WERI-Rb-1 (cell line): Measurements from ENCODE around the gene PDGFRB.

Experiments
- DNase-seq: peaks from one replicate; pipeline ENCODE4 v3.0.0-alpha.2; 2020
- H3K27ac ChIP-seq: fragments of 250-450 bp; sonication (Bioruptor Pico); 2 replicates; pipeline ENCODE4 v1.5.1; 2020; ENCODE audit warnings: mild to moderate bottlenecking, moderate library complexity
- H3K27me3 ChIP-seq: fragments of 250-450 bp; sonication (Bioruptor Pico); 2 replicates; pipeline ENCODE4 v1.5.1; 2021; ENCODE audit warnings: mild to moderate bottlenecking, low read depth, moderate library complexity; ENCODE audit not compliant: insufficient read depth, severe bottlenecking
- H3K36me3 ChIP-seq: fragments of 250-450 bp; sonication (Bioruptor Pico); 2 replicates; pipeline ENCODE4 v1.5.1; 2020; ENCODE audit warnings: mild to moderate bottlenecking, moderate library complexity
- H3K4me3 ChIP-seq: 2 replicates; pipeline ENCODE4 v1.5.1; 2011; ENCODE audit warnings: low read depth, mild to moderate bottlenecking, control low read depth, low read length
- H3K9me3 ChIP-seq: fragments of 250-450 bp; sonication (Bioruptor Pico); 2 replicates; pipeline ENCODE4 v1.5.1; 2021; ENCODE audit warnings: mild to moderate bottlenecking, moderate library complexity; ENCODE audit not compliant: severe bottlenecking
- TF ChIP-seq, protein P1 (sequence below): IDR thresholded peaks from 2 replicates; pipeline ENCODE4 v1.5.1; 2011; ENCODE audit warnings: low read depth, mild to moderate bottlenecking, control low read depth, inconsistent platforms, low read length

The PDGFRB gene

DNA sequence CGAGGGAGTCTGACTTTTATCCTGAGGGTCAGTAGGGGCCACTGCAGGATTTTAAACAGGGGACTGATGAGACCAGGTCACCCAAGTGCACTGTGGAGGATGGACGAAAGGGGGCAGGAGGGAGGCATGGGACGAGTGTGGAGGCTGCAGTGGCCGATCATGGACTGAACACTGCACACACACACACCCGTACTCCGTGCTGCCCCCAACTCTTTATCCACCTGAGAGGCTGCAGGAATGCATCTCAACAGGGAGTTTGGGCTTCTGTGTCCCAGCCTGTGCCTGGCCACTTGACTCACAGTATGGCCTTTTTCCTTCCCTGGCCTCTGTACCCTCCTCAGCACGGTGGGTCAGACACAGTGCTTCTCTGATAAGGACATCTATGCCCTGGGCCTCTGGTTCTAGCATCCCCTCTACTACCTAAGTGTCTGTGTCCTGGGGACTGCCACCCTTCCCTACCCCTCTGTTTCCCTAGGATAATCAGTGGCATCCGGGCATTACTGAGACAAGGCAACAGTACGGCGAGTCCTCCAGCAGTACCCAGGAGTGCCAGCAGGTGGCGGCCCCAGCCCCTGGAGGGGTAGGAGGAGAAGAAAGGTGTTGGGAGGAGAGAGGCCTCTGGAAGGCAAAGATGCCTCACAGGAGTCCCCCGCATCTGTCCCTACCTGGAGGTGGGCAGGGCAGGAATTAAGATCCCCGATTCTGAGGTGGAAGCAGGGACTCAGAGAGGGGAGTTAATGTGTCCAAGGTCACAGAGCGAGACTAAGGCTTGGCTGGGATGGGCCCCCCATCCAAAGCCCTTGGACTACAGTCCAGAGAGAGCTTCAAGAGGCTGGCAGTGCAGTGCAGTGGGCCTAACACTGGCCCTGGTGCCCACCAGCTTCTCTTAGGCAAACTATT lies 5.8 kb upstream of the PDGFRB start:
- peak; percentile 92 for DNase-seq
- TF ChIP-seq, protein P1, sequence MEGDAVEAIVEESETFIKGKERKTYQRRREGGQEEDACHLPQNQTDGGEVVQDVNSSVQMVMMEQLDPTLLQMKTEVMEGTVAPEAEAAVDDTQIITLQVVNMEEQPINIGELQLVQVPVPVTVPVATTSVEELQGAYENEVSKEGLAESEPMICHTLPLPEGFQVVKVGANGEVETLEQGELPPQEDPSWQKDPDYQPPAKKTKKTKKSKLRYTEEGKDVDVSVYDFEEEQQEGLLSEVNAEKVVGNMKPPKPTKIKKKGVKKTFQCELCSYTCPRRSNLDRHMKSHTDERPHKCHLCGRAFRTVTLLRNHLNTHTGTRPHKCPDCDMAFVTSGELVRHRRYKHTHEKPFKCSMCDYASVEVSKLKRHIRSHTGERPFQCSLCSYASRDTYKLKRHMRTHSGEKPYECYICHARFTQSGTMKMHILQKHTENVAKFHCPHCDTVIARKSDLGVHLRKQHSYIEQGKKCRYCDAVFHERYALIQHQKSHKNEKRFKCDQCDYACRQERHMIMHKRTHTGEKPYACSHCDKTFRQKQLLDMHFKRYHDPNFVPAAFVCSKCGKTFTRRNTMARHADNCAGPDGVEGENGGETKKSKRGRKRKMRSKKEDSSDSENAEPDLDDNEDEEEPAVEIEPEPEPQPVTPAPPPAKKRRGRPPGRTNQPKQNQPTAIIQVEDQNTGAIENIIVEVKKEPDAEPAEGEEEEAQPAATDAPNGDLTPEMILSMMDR = peak; percentile 94
- Histone ChIP-seq H3K9me3 (no peaks in the 10 kb centered on the region), H3K27me3 (no peaks in the 10 kb centered on the region), H3K27ac (peak overlapping the region; percentile 54), H3K36me3 (no peaks in the 10 kb centered on the region), H3K4me3 (peak overlapping the region; percentile 36)

- Histone ChIP-seq H3K36me3 (no peaks in the 10 kb centered on the region), H3K27ac (no peak overlapping the region), H3K9me3 (no peaks in the 10 kb centered on the region), H3K27me3 (no peaks in the 10 kb centered on the region), H3K4me3 (no peak overlapping the region)
- TF ChIP-seq, protein P1 = no peak
- no peak for DNase-seq
These were observed 4.9 kb upstream of the PDGFRB start for GRCh38 chr5:150160448-150161081.

- no peaks in the 10 kb centered on the region for H3K36me3 ChIP-seq
- DNase-seq = no peak
- H3K9me3 ChIP-seq = no peaks in the 10 kb centered on the region
- no peak overlapping the region for H3K27ac ChIP-seq
- no peak overlapping the region for H3K4me3 ChIP-seq
- TF ChIP-seq, protein P1 = no peak
- no peaks in the 10 kb centered on the region for H3K27me3 ChIP-seq
These were observed 4.1 kb upstream of the PDGFRB start for GRCh38 chr5:150159741-150160179.

GRCh38 chr5:150159031-150159430 lies 3.4 kb upstream of the PDGFRB start:
- Histone ChIP-seq H3K36me3 (no peaks in the 10 kb centered on the region), H3K27ac (no peak overlapping the region), H3K9me3 (no peaks in the 10 kb centered on the region), H3K27me3 (no peaks in the 10 kb centered on the region), H3K4me3 (no peak overlapping the region)
- TF ChIP-seq, protein P1 = no peak
- DNase-seq = no peak

- Histone ChIP-seq H3K4me3 (no peak overlapping the region), H3K9me3 (no peaks in the 10 kb centered on the region), H3K27ac (no peak overlapping the region), H3K36me3 (no peaks in the 10 kb centered on the region), H3K27me3 (no peaks in the 10 kb centered on the region)
- no peak for DNase-seq
- TF ChIP-seq, protein P1 = no peak
These were observed 2.7 kb upstream of the PDGFRB start for GRCh38 chr5:150158170-150158949.
